GM12878 (cell line): ENCODE data around the gene RHOC. TPM values are rescaled to one million over a fixed set of nuclear protein-coding genes. Genes with fewer than 3 reads are reported as not detected.
A peak's percentile ranks its signal among the peaks of the same experiment; 100 is the strongest.

Source experiments
- ATAC-seq: fragments of 200-7000 bp; cut with Tn5 transposase; 3 replicates; pipeline ENCODE4 v1.9.1; 2020; ENCODE audit warnings: mild to moderate bottlenecking, moderate library complexity
- BruUV-seq: library from RNA; stranded (reverse); fragments of 400-500 nt; replicated peaks from 2 replicates; lab custom pipeline; 2021; lab: Mats Ljungman, UMichigan
- CTCF ChIA-PET: fragments of 300-600 bp; sonication (Branson Sonifier 250); formaldehyde crosslinking; extraction: SDS; loops from one replicate; lab custom pipeline; 2021; ENCODE audit warnings: inconsistent platforms; lab: Yijun Ruan, JAX
- POLR2A ChIA-PET: fragments of 350-600 bp; formaldehyde crosslinking; extraction: SDS; loops from one replicate; lab custom pipeline; 2021; ENCODE audit warnings: inconsistent platforms; lab: Charles Lee
- RAD21 ChIA-PET: fragments of 300-600 bp; sonication (Branson Sonifier 250); formaldehyde crosslinking; loops from one replicate; lab custom pipeline; 2023; ENCODE audit warnings: antibody characterized with exemption; ENCODE audit not compliant: unreplicated experiment; lab: Charles Lee
- SMC1A ChIA-PET: fragments of 300-600 bp; sonication (Branson Sonifier 250); formaldehyde crosslinking; loops from one replicate; lab custom pipeline; 2023; ENCODE audit not compliant: unreplicated experiment, uncharacterized antibody; lab: Charles Lee
- DNase-seq: peaks from one replicate; pipeline ENCODE4 v3.0.0-alpha.2; 2011; ENCODE audit warnings: low read depth, low spot score
- FAIRE-seq: peaks from 3 replicates; lab custom pipeline; 2011; peaks lifted over from hg19 to GRCh38; lab: Jason Lieb, UNC
- H2AFZ ChIP-seq: 2 replicates; pipeline ENCODE4 v1.6.0; 2011; ENCODE audit warnings: low read depth, low read length, control low read depth; ENCODE audit not compliant: control insufficient read depth
- H3K27ac ChIP-seq: 2 replicates; pipeline ENCODE4 v1.5.1; 2011; ENCODE audit warnings: control low read depth; ENCODE audit not compliant: control insufficient read depth, insufficient read depth
- H3K27me3 ChIP-seq, 2 experiments: replicated peaks in 1 of 2; 2 replicates each; pipeline versions ENCODE4 v1.6.0 to v1.6.1; 2011; ENCODE audit warnings: low read length in 1 of 2; ENCODE audit not compliant: control insufficient read depth in 2 of 2, insufficient read depth in 2 of 2
- H3K36me3 ChIP-seq, 2 experiments: 2 replicates each; pipeline ENCODE4 v1.5.1; 2011; ENCODE audit warnings: low read length in 1 of 2; ENCODE audit not compliant: control insufficient read depth in 2 of 2, insufficient read depth in 2 of 2
- H3K4me1 ChIP-seq: 2 replicates; pipeline ENCODE4 v1.6.1; 2011; ENCODE audit warnings: mild to moderate bottlenecking, low read length, moderate library complexity, mixed read lengths; ENCODE audit not compliant: control insufficient read depth, insufficient read depth
- H3K4me2 ChIP-seq: 2 replicates; pipeline ENCODE4 v1.6.0; 2011; ENCODE audit warnings: control low read depth; ENCODE audit not compliant: control insufficient read depth, insufficient read depth
- H3K4me3 ChIP-seq: fragments of 200-600 bp; sonication (generic); 2 replicates; pipeline ENCODE4 v1.5.1; 2016
- H3K79me2 ChIP-seq: 2 replicates; pipeline ENCODE4 v1.6.0; 2011; ENCODE audit warnings: low read length; ENCODE audit not compliant: control insufficient read depth, insufficient read depth
- H3K9ac ChIP-seq: 2 replicates; pipeline ENCODE4 v1.8.0; 2011; ENCODE audit warnings: low read length, control low read depth, mixed read lengths; ENCODE audit not compliant: control insufficient read depth, insufficient read depth
- H3K9me3 ChIP-seq: replicated peaks from 3 replicates; pipeline ENCODE4 v1.5.1; 2011; ENCODE audit warnings: mild to moderate bottlenecking, low read length; ENCODE audit not compliant: control insufficient read depth, insufficient read depth
- H4K20me1 ChIP-seq: 2 replicates; pipeline ENCODE4 v1.6.0; 2011; ENCODE audit not compliant: control insufficient read depth, insufficient read depth
- BHLHE40 ChIP-seq, 2 experiments: fragments of 450-650 bp in 1 of 2; IDR thresholded peaks; 2 replicates each; pipeline ENCODE4 v1.6.1; 2011 to 2017; ENCODE audit warnings: low read depth in 2 of 2, borderline replicate concordance in 1 of 2, improper control_type of control experiment in 1 of 2, low read length in 1 of 2, mild to moderate bottlenecking in 1 of 2
- CEBPZ ChIP-seq: fragments of 150-350 bp; IDR thresholded peaks from 2 replicates; pipeline ENCODE4 v1.6.1; 2016; ENCODE audit warnings: low read depth, low read length
- WGBS: methylation state at CpG from one replicate; pipeline ENCODE4 v1.1.6; 2016; ENCODE audit warnings: low lambda C conversion rate; ENCODE audit not compliant: insufficient replicate concordance, insufficient coverage; ENCODE audit errors: missing lambda C conversion rate; 5-methylcytosine and 5-hydroxymethylcytosine counted together
- in situ Hi-C: fragments of 300-500 bp; cut with MboI; formaldehyde crosslinking; loops from 9 replicates; pipeline ENCODE4 v1.14.3; 2018; ENCODE audit warnings: mixed read lengths
- intact Hi-C: fragments of 100-400 bp; cut with micrococcal nuclease; formaldehyde crosslinking; loops from one replicate; pipeline ENCODE4 v1.14.2; 2022; ENCODE audit not compliant: unreplicated experiment
- polyA plus RNA-seq, 11 experiments: library from polyadenylated mRNA; depleted of rRNA in 4 of 11; unstranded in 6 of 11; stranded (reverse) in 5 of 11; fragments of >200 nt; fragmentation: Nextera tagmentation in 4 of 11; fragmentation: Illumina TruSeq in 1 of 11; extraction: Ambion mirVana in 4 of 11; extraction: Trizol in 1 of 11; gene quantifications; 1 replicate in 1 of 11; 2 replicates in 10 of 11; pipeline versions ENCODE4 v1.2.1 to v1.2.3, GENCODE V29; 2011 to 2016; ENCODE audit warnings: inconsistent platforms in 2 of 11, missing spikeins in 2 of 11, low read depth in 1 of 11
- total RNA-seq, 4 experiments: library from RNA; depleted of rRNA in 3 of 4; stranded (reverse); fragments of >200 nt in 3 of 4; fragmentation: Illumina TruSeq in 1 of 4; extraction: Trizol in 1 of 4; gene quantifications; 2 replicates each; pipeline versions ENCODE4 v1.2.1 to v1.2.3, GENCODE V29; 2013 to 2021

The RHOC gene
- total and polyA plus RNA-seq, 10 of the 15 experiments (the other 5 are each of a cell fraction or from before 2014, with no cell fraction given) = 20.6 to 371 (median 158) TPM

GRCh38 chr1:112676543-112676942 lies 30.4 kb downstream of the RHOC start:
- Histone ChIP-seq H3K9ac (no peak overlapping the region), H3K27ac (no peak overlapping the region), H4K20me1 (no peaks in the 10 kb centered on the region), H3K79me2 (peaks cover 17% of the 10 kb centered on the region)
- intact Hi-C loops (no loop called here), in situ Hi-C loops (no loop called here)
- FAIRE-seq = no peak
- no peak for DNase-seq
- no peak for ATAC-seq
- peak in 1 of 2 experiments; percentile 31; a peak in 1 of 4 replicates for TF ChIP-seq BHLHE40 (IDR thresholded peaks at IDR 0.05; ENCODE audit: borderline replicate concordance in 1 of 2, low read depth in 2 of 2, low read length in 1 of 2)
- TF ChIP-seq CEBPZ = no peak
- TF ChIP-seq, all 136 proteins: peak for 1
- BruUV-seq = no TSS peak
- H3K36me3 ChIP-seq = no peaks in the 10 kb centered on the region
- RAD21 ChIA-PET = interaction anchor here (1.6 to 4.8 kb wide), 5 partner anchors 27 to 286 kb away, joined by 4 to 42 read pairs (median 13); partner anchors contain the start of genes CAPZA1, PPM1J and ST7L
- POLR2A ChIA-PET = interaction anchor here (0.5 to 1.0 kb wide), 5 partner anchors 20 to 52 kb away, joined by 3 to 5 read pairs (median 3); partner anchors contain the start of gene PPM1J
- SMC1A ChIA-PET = interaction anchor here (1.0 to 3.9 kb wide), 3 partner anchors 10 to 54 kb away, joined by 3 to 28 read pairs (median 5); no protein-coding TSS in a partner anchor
- H2AFZ ChIP-seq = no peak overlapping the region
- H3K9me3 ChIP-seq = no peaks in the 10 kb centered on the region
- CTCF ChIA-PET = interaction anchor here (0.6 to 6.2 kb wide), 3 partner anchors 28 to 54 kb away, joined by 3 to 33 read pairs (median 28); partner anchors contain the start of gene RHOC
- no peaks in the 10 kb centered on the region for H3K27me3 ChIP-seq
- H3K4me1 ChIP-seq = peaks cover 9% of the 10 kb centered on the region
- no peak overlapping the region for H3K4me3 ChIP-seq
- H3K4me2 ChIP-seq = peak overlapping the region; percentile 44
- WGBS = 100% methylated on average over 3 of the region's 3 CpGs
